Thyroid gland (tissue), 4 donors: ENCODE measurements around the gene TCF12. TPM values are rescaled to one million over a fixed set of nuclear protein-coding genes. Genes with fewer than 3 reads are reported as not detected.

Source experiments
- DNase-seq, 2 donors: peaks; one replicate each; pipeline ENCODE4 v3.0.0-alpha.2; 2019
- H3K27ac ChIP-seq, 3 donors: fragments of 200-600 bp; sonication (generic); 1 replicate in 2 of 3; 2 replicates in 1 of 3; pipeline ENCODE4 v1.5.1; 2016 to 2019; ENCODE audit warnings: mild to moderate bottlenecking in 1 of 3, moderate library complexity in 1 of 3
- H3K27me3 ChIP-seq: fragments of 200-600 bp; sonication (generic); one replicate; pipeline ENCODE4 v1.5.1; 2019
- H3K36me3 ChIP-seq, 2 donors: fragments of 200-600 bp; sonication (generic); one replicate each; pipeline ENCODE4 v1.5.1; 2016 to 2019
- H3K4me1 ChIP-seq, 2 donors: fragments of 200-600 bp; sonication (generic); one replicate each; pipeline ENCODE4 v1.5.1; 2017 to 2019
- H3K4me3 ChIP-seq, 3 donors: fragments of 200-600 bp; sonication (generic); replicated peaks in 1 of 3; 1 replicate in 2 of 3; 2 replicates in 1 of 3; pipeline ENCODE4 v1.5.1; 2016; ENCODE audit warnings: mild to moderate bottlenecking in 1 of 3
- H3K9me3 ChIP-seq: fragments of 200-600 bp; sonication (generic); one replicate; pipeline ENCODE4 v1.5.1; 2017
- POLR2A ChIP-seq, 2 donors: fragments of 450-650 bp; IDR thresholded peaks; one replicate each; pipeline ENCODE4 v1.6.1; 2017; ENCODE audit warnings: antibody characterized with exemption in 2 of 2, mild to moderate bottlenecking in 2 of 2, moderate library complexity in 1 of 2
- WGBS, 2 donors: methylation state at CpG; one replicate each; pipeline ENCODE4 v1.1.5; 2017; 5-methylcytosine and 5-hydroxymethylcytosine counted together
- intact Hi-C: fragments of 100-400 bp; cut with DNase I; formaldehyde crosslinking; loops from one replicate; pipeline ENCODE4 v1.15.1; 2023
- total RNA-seq, 4 donors: library from RNA; depleted of rRNA; stranded (reverse); fragments of >200 nt; gene quantifications; one replicate each; pipeline ENCODE4 v1.2.3, GENCODE V29; 2016
- TF ChIP-seq, protein P1 (sequence below), 6 experiments: fragments of 200-600 bp in 3 of 6; fragments of 450-650 bp in 3 of 6; sonication (generic) in 3 of 6; IDR thresholded peaks; one replicate each; pipeline ENCODE4 v1.5.1; 2016 to 2019; ENCODE audit warnings: antibody characterized with exemption in 6 of 6, mild to moderate bottlenecking in 2 of 6, inconsistent platforms in 1 of 6, moderate library complexity in 1 of 6

TCF12 gene
- total RNA-seq, 4 donors from 2014 or later = 54.8 to 156 (median 108) TPM

- Histone ChIP-seq H3K36me3 (no peaks in the 10 kb centered on the region), H3K4me3 (no peak overlapping the region), H3K27ac (no peak overlapping the region), H3K4me1 (peaks cover 36 to 48% of the 10 kb centered on the region in 2 donors), H3K9me3 (no peaks in the 10 kb centered on the region), H3K27me3 (no peaks in the 10 kb centered on the region)
- DNase-seq = no peak
- intact Hi-C loops = no loop called here
- WGBS, 2 donors = 40 to 53% methylated on average over 1 of the region's 1 CpG
- TF ChIP-seq, protein P1, sequence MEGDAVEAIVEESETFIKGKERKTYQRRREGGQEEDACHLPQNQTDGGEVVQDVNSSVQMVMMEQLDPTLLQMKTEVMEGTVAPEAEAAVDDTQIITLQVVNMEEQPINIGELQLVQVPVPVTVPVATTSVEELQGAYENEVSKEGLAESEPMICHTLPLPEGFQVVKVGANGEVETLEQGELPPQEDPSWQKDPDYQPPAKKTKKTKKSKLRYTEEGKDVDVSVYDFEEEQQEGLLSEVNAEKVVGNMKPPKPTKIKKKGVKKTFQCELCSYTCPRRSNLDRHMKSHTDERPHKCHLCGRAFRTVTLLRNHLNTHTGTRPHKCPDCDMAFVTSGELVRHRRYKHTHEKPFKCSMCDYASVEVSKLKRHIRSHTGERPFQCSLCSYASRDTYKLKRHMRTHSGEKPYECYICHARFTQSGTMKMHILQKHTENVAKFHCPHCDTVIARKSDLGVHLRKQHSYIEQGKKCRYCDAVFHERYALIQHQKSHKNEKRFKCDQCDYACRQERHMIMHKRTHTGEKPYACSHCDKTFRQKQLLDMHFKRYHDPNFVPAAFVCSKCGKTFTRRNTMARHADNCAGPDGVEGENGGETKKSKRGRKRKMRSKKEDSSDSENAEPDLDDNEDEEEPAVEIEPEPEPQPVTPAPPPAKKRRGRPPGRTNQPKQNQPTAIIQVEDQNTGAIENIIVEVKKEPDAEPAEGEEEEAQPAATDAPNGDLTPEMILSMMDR (IDR thresholded peaks at IDR 0.05) = no peak
- TF ChIP-seq POLR2A (IDR thresholded peaks at IDR 0.05) = no peak
Observed at GRCh38 chr15:56933410-56933809, 15.0 kb downstream of the TCF12 start.

DNA sequence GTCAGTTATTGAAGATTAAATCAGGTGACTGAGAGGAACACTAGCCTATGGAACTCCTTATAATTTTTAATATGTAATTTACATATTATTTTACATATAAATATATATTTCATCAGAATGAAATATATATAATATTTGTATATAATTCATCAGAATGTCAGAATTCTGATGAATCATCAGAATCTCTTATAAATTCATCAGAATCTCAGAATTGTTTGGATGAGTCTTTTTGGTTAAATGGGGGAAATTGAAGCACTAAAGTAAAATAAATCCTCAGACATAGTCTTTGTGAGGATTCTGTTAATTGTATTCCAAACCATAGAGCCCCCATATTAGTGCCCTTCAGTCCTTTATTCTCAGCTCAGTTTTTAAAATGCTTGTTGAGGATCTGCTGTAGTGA lies 15.4 kb downstream of the TCF12 start:
- H3K27ac ChIP-seq = no peak overlapping the region
- TF ChIP-seq, protein P1 (IDR thresholded peaks at IDR 0.05) = no peak
- TF ChIP-seq POLR2A (IDR thresholded peaks at IDR 0.05) = no peak
- H3K36me3 ChIP-seq = no peaks in the 10 kb centered on the region
- intact Hi-C loops = no loop called here
- no peak for DNase-seq
- H3K4me3 ChIP-seq = no peak overlapping the region
- H3K27me3 ChIP-seq = no peaks in the 10 kb centered on the region
- H3K9me3 ChIP-seq = no peaks in the 10 kb centered on the region
- peaks cover 32 to 44% of the 10 kb centered on the region in 2 donors for H3K4me1 ChIP-seq

DNA sequence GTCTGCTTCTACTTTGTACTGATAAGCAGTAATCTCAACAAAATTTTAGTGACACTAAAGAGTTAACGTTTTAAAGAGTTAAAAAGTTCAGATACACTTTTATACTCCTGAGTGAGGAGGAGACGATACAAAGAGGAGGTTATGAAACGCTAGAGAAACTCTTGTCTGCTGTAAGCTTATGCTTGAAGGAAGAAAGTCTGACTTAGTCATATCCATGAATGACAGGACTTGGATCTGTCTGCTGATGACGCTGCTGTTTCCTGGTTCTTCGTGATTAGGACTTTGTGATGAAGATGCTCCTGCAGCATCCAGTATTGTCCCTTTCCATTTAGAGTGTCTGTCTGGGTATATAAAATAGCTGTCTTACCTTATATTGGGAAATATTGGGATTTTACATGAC lies 15.8 kb downstream of the TCF12 start:
- 58 to 60% methylated on average over 5 of the region's 5 CpGs for WGBS, 2 donors
- intact Hi-C loops = no loop called here
- H3K4me3 ChIP-seq = no peak overlapping the region

DNA sequence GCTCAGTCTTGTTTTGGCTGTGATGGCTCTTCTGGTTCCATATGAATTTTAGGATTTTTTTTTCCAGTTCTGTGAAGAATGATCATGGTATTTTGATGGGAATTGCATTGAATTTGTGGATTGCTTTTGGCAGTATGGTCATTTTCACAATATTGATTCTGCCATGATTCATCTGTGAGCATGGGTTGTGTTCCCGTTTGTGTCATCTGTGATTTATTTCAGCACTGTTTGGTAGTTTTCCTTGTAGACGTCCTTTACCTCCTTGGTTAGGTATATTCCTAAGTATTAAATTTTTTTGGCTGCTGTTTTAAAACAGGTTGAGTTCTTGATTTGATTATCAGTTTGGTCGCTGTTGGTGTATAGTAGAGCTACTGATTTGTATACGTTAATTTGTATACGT lies 18.5 kb downstream of the TCF12 start:
- no peak for DNase-seq
- Histone ChIP-seq H3K27ac (no peak overlapping the region), H3K27me3 (no peaks in the 10 kb centered on the region), H3K4me1 (peaks cover 7 to 14% of the 10 kb centered on the region in 2 donors), H3K4me3 (no peak overlapping the region), H3K36me3 (no peaks in the 10 kb centered on the region), H3K9me3 (no peaks in the 10 kb centered on the region)
- intact Hi-C loops = no loop called here
- 97 to 99% methylated on average over 5 of the region's 5 CpGs for WGBS, 2 donors
- TF ChIP-seq POLR2A (IDR thresholded peaks at IDR 0.05) = no peak
- TF ChIP-seq, protein P1 (IDR thresholded peaks at IDR 0.05) = no peak

More for the DNA sequence above, 15.8 kb downstream of the TCF12 start:
- H3K27ac ChIP-seq = no peak overlapping the region
- no peaks in the 10 kb centered on the region for H3K36me3 ChIP-seq
- H3K4me1 ChIP-seq = peaks cover 27 to 40% of the 10 kb centered on the region in 2 donors
- TF ChIP-seq, protein P1 (IDR thresholded peaks at IDR 0.05) = no peak
- no peak for TF ChIP-seq POLR2A (IDR thresholded peaks at IDR 0.05)
- no peaks in the 10 kb centered on the region for H3K9me3 ChIP-seq
- H3K27me3 ChIP-seq = no peaks in the 10 kb centered on the region
- no peak for DNase-seq

DNA sequence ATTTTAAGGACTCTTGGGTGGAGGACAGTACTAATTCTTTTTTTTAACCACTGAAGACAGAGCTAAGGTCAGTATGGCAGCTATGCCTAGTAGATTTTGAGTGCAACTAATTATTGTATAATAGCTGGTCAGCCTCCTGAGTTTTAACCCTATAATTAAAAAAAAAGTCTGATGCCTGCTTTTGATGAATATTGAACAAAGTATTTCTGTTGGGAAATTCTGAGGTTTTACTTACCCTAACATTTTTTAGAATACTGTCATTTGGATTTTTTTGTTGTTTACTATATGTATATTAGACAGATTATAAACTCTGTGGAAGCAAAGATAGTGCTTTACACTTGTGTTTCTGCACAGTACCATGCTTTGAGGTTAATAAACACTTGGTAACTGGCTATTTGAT lies 20.8 kb downstream of the TCF12 start:
- no peaks in the 10 kb centered on the region for H3K9me3 ChIP-seq

More for the DNA sequence above, 20.8 kb downstream of the TCF12 start:
- no peaks in the 10 kb centered on the region for H3K4me1 ChIP-seq
- no peak overlapping the region for H3K27ac ChIP-seq
- no peak overlapping the region for H3K4me3 ChIP-seq
- TF ChIP-seq POLR2A (IDR thresholded peaks at IDR 0.05) = no peak
- TF ChIP-seq, protein P1 (IDR thresholded peaks at IDR 0.05) = no peak
- no peaks in the 10 kb centered on the region for H3K27me3 ChIP-seq
- intact Hi-C loops = no loop called here
- no peaks in the 10 kb centered on the region for H3K36me3 ChIP-seq
- no peak for DNase-seq
